ENCODE results near the gene ARL2. TPM values are rescaled to one million over a fixed set of nuclear protein-coding genes. Genes with fewer than 3 reads are reported as not detected.

Gene ARL2
- total RNA-seq, 1 experiment from 2014 or later = 203 TPM

DNA sequence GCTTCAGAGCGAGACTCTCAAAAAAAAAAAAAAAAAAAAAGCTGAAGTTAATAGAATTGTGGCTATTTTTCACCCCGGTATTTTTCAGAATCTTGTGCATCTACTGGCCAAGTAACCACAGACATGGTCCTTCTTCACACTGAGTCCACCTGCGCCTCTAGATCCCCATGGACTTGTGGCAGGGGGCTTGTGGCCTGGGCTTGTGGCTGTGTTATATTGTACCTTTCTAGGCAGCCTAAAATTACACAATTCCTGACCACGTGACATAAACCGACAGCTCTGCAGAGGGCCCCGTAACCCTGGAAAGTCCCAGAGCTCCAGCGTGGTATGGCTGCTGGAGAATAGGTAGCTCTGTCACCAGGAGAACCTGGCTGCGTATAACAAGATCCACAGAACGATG, 55.3 kb downstream of the ARL2 start:
- WGBS (ENCODE audit: extremely low coverage, insufficient read length, low lambda C conversion rate) = no CpG with 5 or more reads among the region's 9 CpGs
- TF ChIP-seq, protein P1, sequence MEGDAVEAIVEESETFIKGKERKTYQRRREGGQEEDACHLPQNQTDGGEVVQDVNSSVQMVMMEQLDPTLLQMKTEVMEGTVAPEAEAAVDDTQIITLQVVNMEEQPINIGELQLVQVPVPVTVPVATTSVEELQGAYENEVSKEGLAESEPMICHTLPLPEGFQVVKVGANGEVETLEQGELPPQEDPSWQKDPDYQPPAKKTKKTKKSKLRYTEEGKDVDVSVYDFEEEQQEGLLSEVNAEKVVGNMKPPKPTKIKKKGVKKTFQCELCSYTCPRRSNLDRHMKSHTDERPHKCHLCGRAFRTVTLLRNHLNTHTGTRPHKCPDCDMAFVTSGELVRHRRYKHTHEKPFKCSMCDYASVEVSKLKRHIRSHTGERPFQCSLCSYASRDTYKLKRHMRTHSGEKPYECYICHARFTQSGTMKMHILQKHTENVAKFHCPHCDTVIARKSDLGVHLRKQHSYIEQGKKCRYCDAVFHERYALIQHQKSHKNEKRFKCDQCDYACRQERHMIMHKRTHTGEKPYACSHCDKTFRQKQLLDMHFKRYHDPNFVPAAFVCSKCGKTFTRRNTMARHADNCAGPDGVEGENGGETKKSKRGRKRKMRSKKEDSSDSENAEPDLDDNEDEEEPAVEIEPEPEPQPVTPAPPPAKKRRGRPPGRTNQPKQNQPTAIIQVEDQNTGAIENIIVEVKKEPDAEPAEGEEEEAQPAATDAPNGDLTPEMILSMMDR (conservative IDR thresholded peaks at IDR 0.05) = no peak
- no peak overlapping the region for H3K14ac ChIP-seq (ENCODE audit: insufficient read depth, low read length)
- H3K79me1 ChIP-seq (ENCODE audit: insufficient read depth, low read depth, low read length, poor library complexity, severe bottlenecking) = no peaks in the 10 kb centered on the region
- no peak overlapping the region for H3K27ac ChIP-seq (ENCODE audit: insufficient read length, low read depth, low read length)
- H3K4me1 ChIP-seq (ENCODE audit: insufficient read depth, low read length) = peaks cover 6% of the 10 kb centered on the region; the same call in 1 of the 2 replicates
- no peaks in the 10 kb centered on the region for H3K9me3 ChIP-seq (ENCODE audit: control insufficient read depth, low read depth, low read length)
- H3K9me3 Mint-ChIP-seq = no peaks in the 10 kb centered on the region
- no peaks in the 10 kb centered on the region for H3K27me3 Mint-ChIP-seq (ENCODE audit: low read depth)
- no peak overlapping the region for H3K18ac ChIP-seq (ENCODE audit: insufficient read length, low read depth, low read length)
- no peak overlapping the region for H2BK15ac ChIP-seq (ENCODE audit: low read depth, low read length)
- no peak overlapping the region for H4K5ac ChIP-seq (ENCODE audit: insufficient read length, low read depth, low read length)
- DNase-seq = no peak
- no peak overlapping the region for H3K4ac ChIP-seq (ENCODE audit: low read depth, low read length)
- H2BK5ac ChIP-seq (ENCODE audit: insufficient read length, low read length) = no peak overlapping the region
- no peak overlapping the region for H3K9ac ChIP-seq (ENCODE audit: extremely low read depth, insufficient read length, low read length)
- no peak overlapping the region for H3K56ac ChIP-seq (ENCODE audit: insufficient read length, low read depth, low read length)
- no peaks in the 10 kb centered on the region for H3K23me2 ChIP-seq (ENCODE audit: insufficient read length, low read depth, low read length, poor library complexity, severe bottlenecking)
- no peaks in the 10 kb centered on the region for H3K36me3 Mint-ChIP-seq (ENCODE audit: insufficient read depth in 1 of 3, low read depth in 3 of 3)
- no peak overlapping the region for H3K23ac ChIP-seq (ENCODE audit: insufficient read length, low read depth, low read length)
- H3K4me3 Mint-ChIP-seq = no peak overlapping the region
- no peaks in the 10 kb centered on the region for H3K27me3 ChIP-seq (ENCODE audit: insufficient read depth, low read length)
- no peak overlapping the region for H3T11ph ChIP-seq (ENCODE audit: low read length)
- no peak overlapping the region for H4K91ac ChIP-seq (ENCODE audit: insufficient read length, low read depth, low read length)
- no peak overlapping the region for H2AFZ ChIP-seq (ENCODE audit: low read length)
- no peak overlapping the region for H3K4me2 ChIP-seq (ENCODE audit: insufficient read depth, insufficient read length, low read length)
- no peak overlapping the region for H2BK120ac ChIP-seq (ENCODE audit: low read depth, low read length, poor library complexity, severe bottlenecking)
- H2AK5ac ChIP-seq (ENCODE audit: insufficient read length, low read length) = no peak overlapping the region
- H4K8ac ChIP-seq (replicated peaks; ENCODE audit: insufficient read length, low read depth, low read length) = no peak overlapping the region
- no peaks in the 10 kb centered on the region for H3K79me2 ChIP-seq (ENCODE audit: insufficient read depth, low read length)
- no peak overlapping the region for H3K27ac Mint-ChIP-seq
- no peak overlapping the region for H2BK20ac ChIP-seq (ENCODE audit: low read depth, low read length, poor library complexity, severe bottlenecking)
- H3K4me1 Mint-ChIP-seq = peaks cover 21 to 31% of the 10 kb centered on the region in 2 experiments
- H2BK12ac ChIP-seq (ENCODE audit: insufficient read length, low read depth, low read length) = no peak overlapping the region
- H4K20me1 ChIP-seq (ENCODE audit: control insufficient read depth, insufficient read depth, insufficient read length) = no peaks in the 10 kb centered on the region

Small RNAs within 50 kb of the gene (microRNA-seq; reads per million reads assigned to microRNA genes)
- not detected for gene MIR6879 (ENCODE audit: borderline microRNAs expressed)

Other genes starting within 250 kb of the ARL2 start
- gene SF1, start 235.6 kb upstream of the ARL2 start, total RNA-seq (2021) = 514 and 528 TPM in 2 replicates
- gene MAP4K2, start 210.9 kb upstream of the ARL2 start, total RNA-seq (2021) = 21.6 and 24.7 TPM in 2 replicates
- gene MEN1, start 203.6 kb upstream of the ARL2 start, total RNA-seq (2021) = 49.9 and 50.0 TPM in 2 replicates
- 24.2 and 24.9 TPM in 2 replicates for gene CDC42BPG, start 169.5 kb upstream of the ARL2 start, total RNA-seq (2021)
- 29.1 and 31.0 TPM in 2 replicates for gene EHD1, start 135.5 kb upstream of the ARL2 start, total RNA-seq (2021)
- 21.3 and 22.1 TPM in 2 replicates for gene ATG2A, start 97.0 kb upstream of the ARL2 start, total RNA-seq (2021)
- gene PPP2R5B, start 89.5 kb upstream of the ARL2 start, total RNA-seq (2021) = 5.0 and 6.3 TPM in 2 replicates
- 1.3 and 2.1 TPM in 2 replicates for gene GPHA2, start 78.3 kb upstream of the ARL2 start, total RNA-seq (2021)
- not detected in 2 replicates for gene MAJIN, start 42.1 kb upstream of the ARL2 start, total RNA-seq (2021)
- 0.72 and 1.0 TPM in 2 replicates for gene BATF2, start 17.2 kb upstream of the ARL2 start, total RNA-seq (2021)
- 24.3 and 25.7 TPM in 2 replicates for gene SNX15, start 13.3 kb downstream of the ARL2 start, total RNA-seq (2021)
- 20.7 and 21.9 TPM in 2 replicates for gene SAC3D1, start 27.1 kb downstream of the ARL2 start, total RNA-seq (2021)
- gene NAALADL1, start 44.4 kb downstream of the ARL2 start, total RNA-seq (2021) = 1.0 and 1.2 TPM in 2 replicates
- gene CDCA5, start 69.9 kb downstream of the ARL2 start, total RNA-seq (2021) = 93.9 and 94.8 TPM in 2 replicates
- gene ZFPL1, start 70.1 kb downstream of the ARL2 start, total RNA-seq (2021) = 24.2 and 26.7 TPM in 2 replicates
- 94.7 and 98.5 TPM in 2 replicates for gene VPS51, start 82.1 kb downstream of the ARL2 start, total RNA-seq (2021)
- gene TM7SF2, start 97.7 kb downstream of the ARL2 start, total RNA-seq (2021) = 74.8 and 76.1 TPM in 2 replicates
- gene ZNHIT2, start 103.5 kb downstream of the ARL2 start, total RNA-seq (2021) = 18.3 and 19.0 TPM in 2 replicates
- gene FAU, start 108.0 kb downstream of the ARL2 start, total RNA-seq (2021) = 898 and 954 TPM in 2 replicates
- gene MRPL49, start 108.2 kb downstream of the ARL2 start, total RNA-seq (2021) = 66.7 and 73.4 TPM in 2 replicates
- 31.3 and 31.6 TPM in 2 replicates for gene SYVN1, start 120.4 kb downstream of the ARL2 start, total RNA-seq (2021)
- gene SPDYC, start 156.1 kb downstream of the ARL2 start, total RNA-seq (2021) = 0.44 and 0.61 TPM in 2 replicates
- 175 and 178 TPM in 2 replicates for gene CAPN1, start 167.8 kb downstream of the ARL2 start, total RNA-seq (2021)
- 37.7 and 41.5 TPM in 2 replicates for gene POLA2, start 247.8 kb downstream of the ARL2 start, total RNA-seq (2021)